GM18505 (cell line): Measurements from ENCODE around the gene TTLL1.

ENCODE experiments used
- ATAC-seq: cut with Tn5 transposase; IDR thresholded peaks from one replicate; pipeline ENCODE4 v1.9.1; 2021; ENCODE audit not compliant: unreplicated experiment
- POLR2A ChIP-seq: IDR thresholded peaks from 4 replicates; pipeline ENCODE4 v1.6.1; 2011; ENCODE audit warnings: borderline replicate concordance; ENCODE audit not compliant: insufficient read depth, insufficient read length; ENCODE audit errors: extremely low read depth

Gene TTLL1

GRCh38 chr22:43015677-43016042 lies 73.5 kb downstream of the TTLL1 start:
- ATAC-seq: no peak
- no peak for TF ChIP-seq POLR2A

- peak; percentile 98 for TF ChIP-seq POLR2A
- peak; percentile 89 for ATAC-seq
Observed at GRCh38 chr22:43014869-43015676, 74.1 kb downstream of the TTLL1 start, which contains the start of gene PACSIN2. Gene PACSIN2, minus strand, starts transcription at chr22:43015149. Its CDS starts 103,069 bp downstream, at chr22:42912080.

DNA sequence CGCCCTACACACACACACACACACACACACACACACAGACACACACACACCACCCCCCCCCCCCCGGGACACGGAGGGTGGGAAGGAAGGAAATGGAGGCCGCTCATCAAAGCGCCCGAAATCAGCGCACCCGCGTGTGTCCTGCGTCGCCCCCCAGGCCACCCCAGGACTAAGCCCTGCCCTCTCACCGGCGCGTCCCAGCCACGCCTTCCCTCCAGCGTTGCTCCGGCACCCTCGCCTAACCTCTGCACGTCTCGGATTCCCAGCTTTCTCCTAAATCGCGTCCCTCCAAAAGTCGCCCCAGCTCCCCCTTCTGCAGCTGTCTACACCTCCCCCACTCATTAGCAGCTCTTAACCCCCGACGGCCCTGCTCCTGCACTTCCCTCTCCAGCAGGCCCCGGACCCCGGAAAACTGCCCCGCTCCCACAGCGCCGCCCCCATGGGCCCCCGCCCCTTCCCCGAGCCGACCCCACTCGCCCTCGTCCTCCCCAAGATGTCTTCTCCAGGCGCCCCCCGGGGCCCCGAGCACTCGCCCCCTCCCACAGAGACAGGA lies 74.8 kb downstream of the TTLL1 start:
- ATAC-seq: peak; percentile 22
- peak; percentile 14 for TF ChIP-seq POLR2A

GRCh38 chr22:43013355-43014315 lies 75.6 kb downstream of the TTLL1 start:
- peak; percentile 11 for ATAC-seq

DNA sequence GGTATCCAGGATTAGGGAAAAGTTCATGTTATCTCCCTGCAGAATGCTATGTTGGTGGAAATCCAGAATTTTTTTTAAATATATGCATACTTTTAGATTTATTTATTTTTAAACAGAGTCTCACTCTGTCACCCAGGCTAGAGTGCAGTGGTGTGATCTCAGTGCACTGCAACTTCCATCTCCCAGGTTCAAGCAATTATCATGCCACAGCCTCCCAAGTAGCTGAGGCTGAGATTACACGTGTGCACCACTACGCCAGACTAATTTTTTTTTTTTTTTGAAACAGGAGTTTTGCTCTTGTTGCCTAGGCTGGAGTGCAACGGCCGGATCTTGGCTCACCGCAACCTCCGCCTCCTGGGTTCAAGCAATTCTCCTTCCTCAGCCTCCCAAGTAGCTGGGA lies 76.8 kb downstream of the TTLL1 start:
- no peak for ATAC-seq
- no peak for TF ChIP-seq POLR2A

More at GRCh38 chr22:43013355-43014315, 75.6 kb downstream of the TTLL1 start:
- TF ChIP-seq POLR2A: peak; percentile 31

DNA sequence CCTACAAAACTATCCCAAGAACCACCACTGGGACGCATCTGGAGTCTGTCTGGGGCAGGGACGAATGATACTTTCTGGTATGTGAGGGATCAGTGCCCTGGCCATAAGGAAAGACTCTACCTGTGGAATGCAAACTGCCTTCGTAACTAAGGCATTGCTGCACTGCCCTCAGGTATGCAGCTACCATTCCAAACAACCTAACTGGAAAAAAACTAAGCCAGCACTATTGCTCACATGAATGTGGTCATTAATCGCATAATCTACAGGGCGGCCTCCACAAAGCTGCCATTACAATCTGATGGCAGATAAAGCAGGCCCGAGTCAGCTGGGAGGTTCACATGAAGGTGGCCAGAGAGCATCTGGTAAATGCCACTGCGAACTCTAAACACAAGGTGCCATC lies 78.1 kb downstream of the TTLL1 start:
- TF ChIP-seq POLR2A: no peak
- no peak for ATAC-seq

GRCh38 chr22:43009444-43009843 lies 79.7 kb downstream of the TTLL1 start:
- TF ChIP-seq POLR2A: no peak
- ATAC-seq: no peak

- TF ChIP-seq POLR2A: no peak
- ATAC-seq: no peak
Observed at GRCh38 chr22:43008921-43009320, 80.3 kb downstream of the TTLL1 start.

GRCh38 chr22:43008509-43008908 lies 80.7 kb downstream of the TTLL1 start:
- no peak for ATAC-seq
- TF ChIP-seq POLR2A: no peak

DNA sequence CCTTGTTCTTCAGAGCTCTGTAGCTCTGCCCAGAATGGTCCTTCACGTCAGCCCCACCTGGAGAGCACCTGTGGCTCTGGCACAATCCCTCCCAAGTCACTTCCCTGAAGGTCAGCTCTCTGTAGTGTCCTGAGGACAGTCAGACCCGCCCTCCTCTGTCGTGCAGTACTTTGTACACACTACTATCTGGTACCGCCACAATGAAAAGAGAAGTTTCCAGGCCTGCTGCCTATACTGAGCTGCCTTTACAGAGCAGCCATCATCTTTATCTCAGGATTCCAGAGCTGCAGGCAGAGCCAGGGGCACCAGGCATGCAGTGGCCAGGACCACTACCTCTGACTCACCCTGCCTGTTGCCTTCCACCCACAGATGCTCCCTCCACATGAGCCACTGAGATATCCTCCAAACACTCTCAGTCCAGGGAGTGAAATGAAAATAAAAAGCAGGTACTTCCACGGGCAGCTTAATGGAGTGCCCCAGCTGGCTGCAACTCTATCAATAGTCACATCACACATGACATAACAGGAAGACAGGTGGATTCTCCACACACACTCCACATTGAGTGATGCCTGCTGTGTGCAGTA lies 81.6 kb downstream of the TTLL1 start:
- ATAC-seq: no peak

DNA sequence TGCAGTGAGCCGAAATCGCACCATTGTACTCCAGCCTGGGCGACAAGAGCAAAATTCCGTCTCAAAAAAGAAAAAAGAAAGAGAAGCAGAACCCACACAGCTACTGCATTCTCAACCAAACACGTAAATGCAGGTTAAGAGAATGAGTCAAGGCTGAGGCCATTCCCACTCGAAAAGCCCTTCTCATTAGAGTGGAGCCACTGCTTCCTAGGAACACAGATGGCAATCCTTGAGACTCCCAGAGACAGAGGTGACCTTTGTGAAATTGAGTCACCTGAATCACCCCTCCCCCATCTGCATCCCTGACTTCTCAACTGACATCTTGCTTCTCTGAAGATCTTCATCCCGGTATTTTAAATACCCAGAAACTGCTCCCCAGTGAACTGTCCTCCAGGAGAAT lies 82.4 kb downstream of the TTLL1 start:
- no peak for ATAC-seq
- no peak for TF ChIP-seq POLR2A

More for the DNA sequence above, 81.6 kb downstream of the TTLL1 start:
- TF ChIP-seq POLR2A: no peak

- no peak for ATAC-seq
- TF ChIP-seq POLR2A: no peak
Observed at GRCh38 chr22:43006016-43006505, 83.1 kb downstream of the TTLL1 start.

GRCh38 chr22:43005106-43005505 lies 84.1 kb downstream of the TTLL1 start:
- ATAC-seq: no peak
- TF ChIP-seq POLR2A: no peak
